Right hindlimb (tissue), 1 donor: ENCODE results near the gene ASH1L.
"Not testable (repeated sequence)": the region's sequence is repeated elsewhere in the genome, so short reads cannot be mapped to it uniquely, and the experiment has no call there.

Experiments used
- DNase-seq: peaks from one replicate; pipeline ENCODE4 v3.0.0-alpha.2; 2018

The ASH1L gene

GRCh38 chr1:155561779-155562580, 623 bp downstream of the ASH1L start:
- DNase-seq, result not testable (repeated sequence)

DNA sequence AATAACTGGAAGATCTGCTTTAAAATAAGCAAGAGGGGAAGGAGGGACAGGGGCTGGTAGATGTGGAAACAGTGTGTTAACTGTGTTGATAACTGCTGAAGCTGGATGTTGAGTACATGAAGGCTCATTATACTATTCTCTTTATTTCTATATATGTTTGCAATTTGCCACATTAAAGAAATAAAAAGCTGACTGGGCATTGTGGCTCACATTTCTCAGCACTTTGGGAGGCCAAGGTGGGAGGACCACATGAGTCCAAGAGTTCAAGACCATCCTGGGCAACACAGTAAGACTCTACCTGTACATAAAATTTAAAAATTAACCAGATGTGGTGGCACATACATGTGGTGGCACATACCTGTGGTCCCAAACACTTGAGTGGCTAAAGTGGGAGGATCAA, 6.7 kb downstream of the ASH1L start:
- no peak for DNase-seq

GRCh38 chr1:155553349-155553748, 9.3 kb downstream of the ASH1L start:
- no peak for DNase-seq

DNA sequence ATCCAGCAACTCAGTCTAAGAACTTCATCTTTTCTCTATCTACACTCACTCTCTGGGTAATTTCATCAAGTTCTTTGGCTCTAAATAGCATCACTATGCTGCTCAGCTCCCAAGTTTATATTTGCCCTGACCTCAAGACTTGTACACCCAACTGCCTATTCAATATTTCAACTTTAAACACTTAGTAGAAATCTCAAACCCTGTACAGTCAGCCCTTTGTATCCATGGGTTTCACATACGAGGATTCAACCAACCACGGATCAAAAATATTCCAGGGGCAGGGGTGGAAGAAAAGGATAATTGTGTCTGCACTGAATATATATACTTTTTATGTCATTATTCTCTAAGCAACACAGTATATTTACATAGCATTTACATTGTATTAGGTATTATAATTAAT, 13.9 kb downstream of the ASH1L start:
- no peak for DNase-seq

DNA sequence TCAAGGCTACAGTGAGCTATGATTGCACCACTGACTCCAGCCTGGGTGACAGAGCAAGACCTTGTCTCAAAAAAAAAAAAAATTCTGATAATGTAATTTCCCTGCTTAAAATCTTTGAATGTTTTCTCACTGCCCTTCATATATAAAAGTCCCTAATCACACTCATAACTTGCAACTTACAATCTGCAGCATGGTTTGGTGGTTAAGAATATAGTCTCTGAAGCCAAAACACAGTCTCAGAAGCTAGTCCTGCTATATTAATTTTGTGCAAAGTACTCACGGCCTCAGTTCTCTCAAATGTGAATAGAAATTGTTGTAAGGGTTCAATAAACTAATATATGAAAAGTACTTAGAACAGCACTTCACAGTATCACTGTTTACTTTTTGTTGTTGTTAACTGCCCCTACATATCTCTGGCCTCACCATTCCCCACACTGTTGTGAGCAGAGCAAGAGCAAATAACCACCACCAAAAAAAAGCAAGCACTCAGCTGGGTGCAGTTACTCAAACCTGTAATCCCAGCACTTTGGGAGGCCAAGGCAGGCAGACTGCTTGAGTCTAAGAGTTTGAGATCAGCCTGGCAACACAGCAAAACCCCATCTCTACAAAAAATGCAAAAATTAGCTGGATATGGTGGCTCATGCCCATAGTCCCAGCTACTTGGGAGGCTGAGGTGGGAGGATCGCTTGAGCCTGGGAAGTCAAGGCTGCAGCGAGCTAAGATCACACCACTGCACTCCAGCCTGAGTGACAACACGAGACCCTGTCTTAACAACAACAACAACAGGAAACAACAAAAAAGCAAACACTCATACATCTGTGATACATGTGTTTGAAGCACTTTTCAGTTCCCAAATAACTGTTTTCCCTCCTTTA, 22.4 kb downstream of the ASH1L start:
- no peak for DNase-seq

- no peak for DNase-seq
Observed at GRCh38 chr1:155537193-155537592, 25.4 kb downstream of the ASH1L start.

GRCh38 chr1:155531624-155532023, 31.0 kb downstream of the ASH1L start:
- DNase-seq, result no peak

DNA sequence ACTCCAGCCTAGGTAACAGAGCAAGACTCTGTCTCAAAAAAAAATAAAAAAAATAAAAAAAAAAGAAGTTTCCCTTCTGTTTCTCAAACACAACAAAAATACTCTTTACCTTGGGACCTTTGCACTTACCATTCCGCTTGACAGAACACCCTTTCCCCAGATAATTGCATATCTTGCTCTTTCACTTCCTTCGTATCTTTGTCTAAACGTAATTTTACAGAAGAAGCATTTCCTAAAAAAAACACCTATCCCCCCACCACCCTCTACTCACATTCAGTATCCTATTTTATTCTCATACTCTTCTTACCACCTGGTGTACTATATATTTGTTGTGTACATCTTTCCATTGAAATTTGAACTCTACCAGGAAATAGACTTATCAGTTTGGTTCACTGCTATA, 32.7 kb downstream of the ASH1L start:
- no peak for DNase-seq

DNA sequence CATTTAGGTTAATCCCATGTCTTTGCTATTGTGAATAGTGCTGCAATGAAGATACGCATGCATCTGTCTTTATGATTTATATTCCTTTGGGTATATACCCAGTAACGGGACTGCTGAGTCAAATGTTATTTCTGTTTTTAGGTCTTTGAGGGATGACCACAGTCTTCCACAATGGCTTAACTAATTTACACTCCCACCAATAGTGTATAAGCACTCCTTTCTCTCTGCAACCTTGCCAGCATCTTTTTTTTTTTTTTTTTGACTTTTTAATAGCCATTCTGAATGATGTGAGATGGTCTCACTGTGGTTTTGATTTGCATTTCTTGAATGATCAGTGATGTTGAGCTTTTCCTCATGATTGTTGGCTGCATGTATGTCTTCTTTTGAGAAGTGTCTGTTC, 33.5 kb downstream of the ASH1L start:
- DNase-seq, result no peak

- no peak for DNase-seq
Observed at GRCh38 chr1:155527677-155528076, 34.9 kb downstream of the ASH1L start.

- no peak for DNase-seq
Observed at GRCh38 chr1:155526356-155526755, 36.2 kb downstream of the ASH1L start.

DNA sequence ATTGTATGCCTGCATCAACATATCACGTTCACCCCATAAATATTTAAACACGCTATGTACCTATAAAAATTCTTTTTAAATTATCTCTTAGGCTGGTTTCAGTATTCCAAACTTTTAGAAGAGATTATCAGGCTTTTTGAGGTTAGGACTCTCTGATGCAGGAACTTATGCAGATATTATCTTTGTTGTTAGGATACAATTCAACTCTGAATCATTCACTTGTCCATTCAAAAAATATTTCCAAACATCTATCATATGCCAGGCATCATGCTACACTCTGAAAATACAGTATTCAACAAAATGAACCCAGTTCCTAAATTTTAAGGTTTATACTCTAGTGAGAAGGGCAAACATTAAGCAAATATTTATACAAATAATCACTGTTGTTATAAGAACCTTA, 40.5 kb downstream of the ASH1L start:
- DNase-seq, result no peak

DNA sequence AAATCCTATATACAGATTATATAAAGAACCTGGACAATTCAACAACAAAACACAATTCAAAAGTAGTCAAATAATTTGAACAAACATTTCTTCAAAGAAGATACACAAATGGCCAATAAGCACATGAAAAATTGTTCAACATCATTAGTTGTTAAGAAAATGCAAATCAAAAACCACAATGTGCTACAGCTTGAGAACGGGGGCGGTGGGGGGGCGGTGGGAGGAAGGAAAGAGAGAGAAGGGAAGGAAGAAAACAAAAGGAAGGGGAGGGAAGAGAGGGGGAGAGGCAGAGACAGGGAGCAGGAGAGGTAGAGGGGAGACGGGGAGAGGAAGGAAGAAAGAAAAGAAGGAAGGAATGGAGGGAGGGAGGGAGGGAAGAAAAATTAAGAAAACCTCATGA, 44.1 kb downstream of the ASH1L start:
- DNase-seq, result no peak

GRCh38 chr1:155514582-155515187, 47.9 kb downstream of the ASH1L start:
- no peak for DNase-seq

- no peak for DNase-seq
Observed at GRCh38 chr1:155513300-155513916, 49.2 kb downstream of the ASH1L start.

- DNase-seq, result not testable (repeated sequence)
Observed at GRCh38 chr1:155511385-155511784, 51.2 kb downstream of the ASH1L start.

DNA sequence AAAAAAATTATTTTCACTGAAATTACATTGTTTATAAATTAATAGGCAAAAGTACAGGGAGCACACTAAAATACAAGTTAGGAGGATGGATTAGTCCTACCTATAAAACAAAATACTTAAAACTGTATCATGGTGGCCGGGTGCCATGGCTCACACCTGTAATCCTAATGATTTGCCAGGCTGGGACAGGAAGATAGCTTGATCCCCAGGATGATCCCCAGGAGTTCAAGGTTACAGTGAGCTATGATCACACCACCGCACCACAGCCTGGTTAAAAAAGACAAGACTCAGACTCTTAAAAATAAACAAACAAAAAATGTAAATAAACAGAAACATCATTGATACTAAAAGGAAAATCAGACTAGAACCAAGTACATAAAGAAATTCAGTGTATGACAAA, 53.5 kb downstream of the ASH1L start:
- DNase-seq, result no peak

- no peak for DNase-seq
Observed at GRCh38 chr1:155507945-155508344, 54.7 kb downstream of the ASH1L start.

DNA sequence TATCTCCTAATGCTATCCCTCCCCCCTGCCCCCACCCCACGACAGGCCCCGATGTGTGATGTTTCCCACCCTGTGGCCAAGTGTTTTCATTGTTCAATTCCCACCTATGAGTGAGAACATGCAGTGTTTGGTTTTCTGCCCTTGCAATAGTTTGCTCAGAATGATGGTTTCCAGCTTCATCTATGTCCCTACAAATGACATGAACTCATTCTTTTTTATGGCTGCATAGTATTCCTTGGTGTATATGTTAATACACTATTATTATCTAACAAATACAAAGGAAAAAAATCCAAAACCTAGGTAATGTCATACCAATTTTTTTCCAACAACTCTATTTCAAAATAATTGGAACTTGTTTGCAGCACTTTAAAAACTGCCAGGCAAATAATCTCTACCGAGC, 56.6 kb downstream of the ASH1L start:
- not testable (repeated sequence) for DNase-seq

- no peak for DNase-seq
Observed at GRCh38 chr1:155504207-155504606, 58.4 kb downstream of the ASH1L start.

DNA sequence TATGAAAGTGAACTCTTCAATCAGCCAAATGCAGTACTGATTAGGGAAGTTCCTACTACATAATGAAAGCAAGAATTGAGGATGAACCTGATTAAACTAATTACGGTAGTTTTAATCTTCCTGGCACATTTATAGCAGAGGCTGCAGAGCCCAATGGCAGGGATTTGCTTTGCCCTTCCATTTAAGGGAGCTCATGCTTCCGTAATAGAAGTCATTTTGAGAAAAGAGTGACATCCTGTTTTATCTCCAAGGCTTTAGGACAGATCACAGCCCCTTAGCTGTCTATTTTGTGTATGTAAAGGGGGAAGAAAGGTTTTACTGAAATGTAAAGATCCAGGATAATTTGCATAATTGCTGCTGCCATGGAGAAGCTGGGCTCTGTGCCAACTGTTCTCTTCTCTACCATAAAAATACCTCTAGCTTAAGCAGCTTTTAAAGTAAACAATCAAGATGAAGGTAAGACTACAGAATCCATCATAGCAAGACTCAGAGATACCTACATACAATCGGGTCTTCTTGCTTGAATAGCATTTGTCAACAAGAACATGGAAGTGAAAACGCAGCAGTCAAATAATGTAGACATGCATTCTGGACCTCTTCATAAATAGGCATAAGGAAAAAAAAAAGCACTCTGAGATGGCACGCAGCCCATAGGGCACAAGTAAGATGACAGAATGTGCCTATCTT, 62.5 kb downstream of the ASH1L start:
- DNase-seq, result no peak

- DNase-seq, result no peak
Observed at GRCh38 chr1:155499263-155499662, 63.3 kb downstream of the ASH1L start.

- DNase-seq, result not testable (repeated sequence)
Observed at GRCh38 chr1:155493595-155493994, 69.0 kb downstream of the ASH1L start.
